ENCODE measurements around the gene CHD6. TPM values are rescaled to one million over a fixed set of nuclear protein-coding genes. Genes with fewer than 3 reads are reported as not detected.
A peak's percentile ranks its signal among the peaks of the same experiment; 100 is the strongest.

CHD6 gene
- total and polyA plus RNA-seq, 3 donors from 2014 or later = 21.3 to 73.9 (median 71.5) TPM

- Histone ChIP-seq H3K36me3 (ENCODE audit: low read depth, missing control alignments) (no peaks in the 10 kb centered on the region), H3K9me3 (no peaks in the 10 kb centered on the region), H3K4me1 (peaks cover 9% of the 10 kb centered on the region), H3K4me3 (no peak overlapping the region), H3K27me3 (no peaks in the 10 kb centered on the region), H3K27ac (no peak overlapping the region)
- intact Hi-C loops (cut with DNase I; ENCODE audit: low total_unique reads) = no loop called here
- 84 to 92% methylated on average over 2 of the region's 2 CpGs for WGBS, 2 donors
- TF ChIP-seq CTCF (IDR thresholded peaks at IDR 0.05) (no peak), POLR2A (IDR thresholded peaks at IDR 0.05) (no peak)
- no peak for DNase-seq
Measured at GRCh38 chr20:41480054-41480770, 138.0 kb downstream of the CHD6 start.

GRCh38 chr20:41479113-41479512 lies 139.1 kb downstream of the CHD6 start:
- no peaks in the 10 kb centered on the region for H3K27me3 ChIP-seq
- intact Hi-C loops (cut with DNase I; ENCODE audit: low total_unique reads) = no loop called here
- TF ChIP-seq CTCF (IDR thresholded peaks at IDR 0.05) = no peak
- no peak for TF ChIP-seq POLR2A (IDR thresholded peaks at IDR 0.05)
- H3K27ac ChIP-seq = no peak overlapping the region
- H3K36me3 ChIP-seq (ENCODE audit: low read depth, missing control alignments) = no peaks in the 10 kb centered on the region
- H3K9me3 ChIP-seq = no peaks in the 10 kb centered on the region
- DNase-seq = no peak
- no peak overlapping the region for H3K4me3 ChIP-seq
- WGBS, 2 donors = 97 to 100% methylated on average over 1 of the region's 1 CpG
- peaks cover 14% of the 10 kb centered on the region for H3K4me1 ChIP-seq

GRCh38 chr20:41478026-41478425 lies 140.2 kb downstream of the CHD6 start:
- 93 to 100% methylated on average over 1 of the region's 1 CpG for WGBS, 2 donors
- DNase-seq = no peak
- Histone ChIP-seq H3K36me3 (ENCODE audit: low read depth, missing control alignments) (no peaks in the 10 kb centered on the region), H3K9me3 (no peaks in the 10 kb centered on the region), H3K27ac (no peak overlapping the region), H3K4me1 (peaks cover 14% of the 10 kb centered on the region), H3K4me3 (no peak overlapping the region), H3K27me3 (no peaks in the 10 kb centered on the region)
- TF ChIP-seq POLR2A (IDR thresholded peaks at IDR 0.05) (no peak), CTCF (IDR thresholded peaks at IDR 0.05) (no peak)
- intact Hi-C loops (cut with DNase I; ENCODE audit: low total_unique reads) = no loop called here

GRCh38 chr20:41476446-41476845 lies 141.7 kb downstream of the CHD6 start:
- Histone ChIP-seq H3K9me3 (no peaks in the 10 kb centered on the region), H3K4me1 (peaks cover 14% of the 10 kb centered on the region), H3K27ac (no peak overlapping the region), H3K36me3 (ENCODE audit: low read depth, missing control alignments) (no peaks in the 10 kb centered on the region), H3K27me3 (no peaks in the 10 kb centered on the region), H3K4me3 (no peak overlapping the region)
- intact Hi-C loops (cut with DNase I; ENCODE audit: low total_unique reads) = no loop called here
- WGBS, 2 donors = 95 to 98% methylated on average over 1 of the region's 1 CpG
- no peak for DNase-seq
- TF ChIP-seq CTCF (IDR thresholded peaks at IDR 0.05) (no peak), POLR2A (IDR thresholded peaks at IDR 0.05) (no peak)

- Histone ChIP-seq H3K4me3 (no peak overlapping the region), H3K4me1 (peaks cover 14% of the 10 kb centered on the region), H3K36me3 (ENCODE audit: low read depth, missing control alignments) (no peaks in the 10 kb centered on the region), H3K27me3 (no peaks in the 10 kb centered on the region), H3K9me3 (no peaks in the 10 kb centered on the region), H3K27ac (no peak overlapping the region)
- TF ChIP-seq CTCF (IDR thresholded peaks at IDR 0.05) = no peak
- no peak for TF ChIP-seq POLR2A (IDR thresholded peaks at IDR 0.05)
- intact Hi-C loops (cut with DNase I; ENCODE audit: low total_unique reads) = no loop called here
- peak; percentile 26 for DNase-seq
Measured at GRCh38 chr20:41476013-41476441, 142.2 kb downstream of the CHD6 start.

Measured in testis (tissue), 3 donors.